HEK293T (cell line): Measurements from ENCODE around the gene GMPPA.

Source experiments
- BHLHE40 ChIP-seq: fragments of 450-650 bp; IDR thresholded peaks from 2 replicates; pipeline ENCODE4 v1.6.1; 2016; ENCODE audit warnings: mild to moderate bottlenecking, moderate library complexity, borderline replicate concordance
- ELF4 ChIP-seq: fragments of 450-650 bp; IDR thresholded peaks from 2 replicates; pipeline ENCODE4 v1.6.1; 2017; ENCODE audit warnings: antibody characterized with exemption

DNA sequence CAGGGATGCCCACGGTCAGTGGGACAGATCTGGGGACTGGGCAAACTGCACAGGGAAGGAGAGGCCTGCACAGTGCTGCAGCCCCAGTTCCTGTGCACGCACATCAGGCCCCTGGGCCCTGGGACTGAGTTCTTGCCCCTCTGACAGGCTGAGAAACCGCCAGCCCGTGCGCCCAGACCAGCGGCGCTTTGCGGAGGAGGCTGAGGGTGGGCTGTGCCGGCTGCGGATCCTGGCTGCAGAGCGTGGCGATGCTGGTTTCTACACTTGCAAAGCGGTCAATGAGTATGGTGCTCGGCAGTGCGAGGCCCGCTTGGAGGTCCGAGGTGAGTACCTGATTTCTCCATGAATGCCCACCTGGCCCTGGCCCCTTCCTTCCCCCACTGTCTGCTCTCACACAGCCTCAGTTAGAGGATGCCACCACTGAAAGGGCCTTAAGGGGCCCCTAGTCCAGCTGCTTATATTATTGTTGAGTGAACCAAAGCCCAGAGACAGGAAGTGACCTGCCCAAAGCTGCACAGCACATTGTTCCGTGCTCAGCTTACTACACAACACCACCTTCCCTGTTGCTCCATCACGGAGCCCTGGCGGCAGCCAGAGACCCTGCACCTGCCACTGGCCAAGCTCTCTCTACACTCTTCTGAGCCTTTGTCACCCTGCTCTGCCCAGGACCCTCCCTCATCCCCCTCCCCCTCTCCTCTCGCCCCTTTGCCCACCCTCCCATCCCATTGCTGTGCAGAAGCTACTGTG is 34.2 kb upstream of the GMPPA start:
- TF ChIP-seq BHLHE40 (no peak), ELF4 (no peak)
